Hair follicular keratinocyte (primary cell): ENCODE measurements around the gene NIF3L1. TPM values are rescaled to one million over a fixed set of nuclear protein-coding genes. Genes with fewer than 3 reads are reported as not detected.

ENCODE experiments used
- total RNA-seq: library from RNA; depleted of rRNA; stranded (reverse); fragments of >200 nt; gene quantifications from 2 replicates; pipeline ENCODE4 v1.2.3, GENCODE V29; 2015

NIF3L1 gene, protein sequence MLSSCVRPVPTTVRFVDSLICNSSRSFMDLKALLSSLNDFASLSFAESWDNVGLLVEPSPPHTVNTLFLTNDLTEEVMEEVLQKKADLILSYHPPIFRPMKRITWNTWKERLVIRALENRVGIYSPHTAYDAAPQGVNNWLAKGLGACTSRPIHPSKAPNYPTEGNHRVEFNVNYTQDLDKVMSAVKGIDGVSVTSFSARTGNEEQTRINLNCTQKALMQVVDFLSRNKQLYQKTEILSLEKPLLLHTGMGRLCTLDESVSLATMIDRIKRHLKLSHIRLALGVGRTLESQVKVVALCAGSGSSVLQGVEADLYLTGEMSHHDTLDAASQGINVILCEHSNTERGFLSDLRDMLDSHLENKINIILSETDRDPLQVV
- total RNA-seq = 25.2 and 36.6 TPM in 2 replicates

DNA sequence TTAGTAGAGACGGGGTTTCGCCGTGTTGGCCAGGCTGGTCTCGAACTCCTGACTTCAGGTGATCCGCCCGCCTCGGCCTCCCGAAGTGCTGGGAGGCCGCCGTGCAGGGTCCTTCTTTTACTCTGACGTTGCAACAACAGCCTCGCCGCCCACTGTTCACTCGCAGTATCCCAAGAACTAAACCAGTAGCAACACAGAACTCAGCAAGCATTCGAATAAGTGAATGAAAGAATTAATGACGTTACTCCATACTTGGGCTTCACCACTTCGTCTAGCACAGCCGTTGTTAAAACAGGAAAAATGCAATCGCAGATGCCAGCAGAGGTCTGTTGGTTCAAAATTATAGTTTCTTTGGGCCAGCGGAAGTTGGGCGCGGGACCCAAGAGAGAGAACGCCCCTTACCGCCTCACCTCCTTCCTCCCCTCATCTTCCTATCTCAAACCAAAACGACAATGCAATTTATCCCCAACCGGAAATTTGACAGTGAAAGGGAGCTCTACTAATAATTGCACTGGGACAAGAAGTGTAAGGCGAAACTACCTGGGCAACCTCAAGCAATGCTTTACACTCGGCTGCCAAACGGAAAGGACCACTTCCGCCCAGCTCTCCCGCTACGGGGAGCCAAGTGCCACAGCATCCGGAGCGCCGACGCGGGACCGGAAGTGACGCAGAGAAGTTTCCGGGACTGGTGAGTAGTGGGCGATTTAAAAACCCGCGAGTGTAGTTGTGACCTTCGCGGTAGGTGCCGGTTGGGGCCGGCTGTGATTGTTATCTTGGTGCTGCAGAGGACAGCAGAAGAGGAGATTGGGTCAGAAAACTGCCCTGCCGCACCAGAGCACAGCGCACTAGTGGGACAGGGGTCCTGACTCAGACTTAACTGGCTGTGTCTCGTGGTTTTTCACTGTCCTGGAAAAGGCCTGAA, at the start of gene NIF3L1, which contains the start of gene PPIL3:
TSS of gene NIF3L1 (plus strand) at position 668 of the 922 bp plus-strand sequence. CDS start 2,573 bp downstream, outside the sequence.
TSS of gene PPIL3 (minus strand) at position 374 of the 922 bp plus-strand sequence. CDS start 1,462 bp downstream, outside the sequence.

DNA sequence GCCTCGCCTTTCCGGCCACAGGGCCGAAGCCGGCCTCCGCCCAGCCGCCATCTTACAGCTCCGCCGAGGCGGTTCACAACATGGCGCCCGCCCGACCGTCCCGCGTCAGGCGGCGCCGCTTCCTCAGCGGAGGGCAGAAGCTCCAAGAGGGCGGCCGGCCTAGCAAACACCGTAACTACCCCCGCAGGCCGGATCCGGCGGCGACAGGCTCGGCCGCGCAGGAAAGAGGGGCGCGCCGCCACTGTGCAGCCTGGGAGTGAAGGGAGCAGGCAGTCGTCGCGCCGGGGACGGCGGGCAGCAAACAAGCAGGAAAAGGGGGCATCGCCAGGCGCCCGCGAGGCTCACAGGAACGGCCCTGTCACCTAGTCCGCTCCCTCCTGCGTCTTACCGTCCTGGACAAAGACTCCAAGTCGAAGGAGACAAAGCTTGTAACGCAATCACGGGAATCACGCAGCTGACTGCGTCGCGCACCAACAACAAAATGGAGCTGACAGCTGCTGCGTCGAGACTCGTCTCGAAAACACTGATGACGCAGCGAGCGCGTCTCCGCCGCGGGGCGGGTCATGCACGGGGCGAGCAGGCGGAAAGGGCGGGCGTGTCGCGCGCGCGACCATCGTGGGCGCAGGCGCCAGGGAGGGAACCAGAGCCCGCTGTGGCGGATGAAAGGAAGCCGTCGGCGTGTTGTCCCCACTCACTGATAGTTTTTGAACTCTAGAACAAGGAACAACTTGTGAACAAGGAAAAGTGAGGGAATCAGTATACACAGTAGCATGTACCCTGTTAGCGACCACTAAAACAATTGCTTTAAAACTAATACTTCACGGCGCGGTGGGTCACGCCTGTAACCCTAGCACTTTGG, 24.8 kb upstream of the NIF3L1 start, which contains the start of gene CLK1:
TSS of gene CLK1 (minus strand) at position 483 of the 859 bp plus-strand sequence. CDS start 2,796 bp downstream, outside the sequence.

Other genes with a start within 250 kb of the NIF3L1 start
- 512 and 546 TPM in 2 replicates for gene BZW1, start 77.5 kb upstream of the NIF3L1 start, total RNA-seq
- 21.7 and 21.9 TPM in 2 replicates for gene CLK1, start 24.7 kb upstream of the NIF3L1 start, total RNA-seq
- gene PPIL3, start 294 bp upstream of the NIF3L1 start, total RNA-seq = 42.1 and 51.1 TPM in 2 replicates
- gene ORC2, start 74.3 kb downstream of the NIF3L1 start, total RNA-seq = 16.2 and 18.9 TPM in 2 replicates
- gene HYCC2, start 182.3 kb downstream of the NIF3L1 start, total RNA-seq = 2.6 and 3.6 TPM in 2 replicates
- gene NDUFB3, start 182.6 kb downstream of the NIF3L1 start, total RNA-seq = 79.6 and 96.1 TPM in 2 replicates
- gene CFLAR, start 226.8 kb downstream of the NIF3L1 start, total RNA-seq = 32.9 and 50.2 TPM in 2 replicates